K562 (cell line): ENCODE measurements around the gene KAZALD1. TPM values are rescaled to one million over a fixed set of nuclear protein-coding genes. Genes with fewer than 3 reads are reported as not detected.

Experiments
- CEBPZ ChIP-seq: fragments of 150-350 bp; IDR thresholded peaks from 2 replicates; pipeline ENCODE4 v1.6.1; 2014; ENCODE audit warnings: low read depth, mild to moderate bottlenecking, low read length, borderline replicate concordance
- CTBP1 ChIP-seq: fragments of 450-650 bp; IDR thresholded peaks from 2 replicates; pipeline ENCODE4 v1.6.1; 2016; ENCODE audit warnings: borderline replicate concordance
- ELF4 ChIP-seq: fragments of 450-650 bp; formaldehyde crosslinking; IDR thresholded peaks from 2 replicates; pipeline ENCODE4 v1.4.0; 2022; ENCODE audit warnings: missing genetic modification characterization
- FOS ChIP-seq: IDR thresholded peaks from 3 replicates; pipeline ENCODE4 v1.6.1; 2011; ENCODE audit not compliant: insufficient read length; ENCODE audit errors: extremely low read depth
- FOXA3 ChIP-seq, 2 experiments: fragments of 450-650 bp in 1 of 2; sonication (generic) in 1 of 2; formaldehyde crosslinking; IDR thresholded peaks in 1 of 2; conservative IDR thresholded peaks in 1 of 2; 2 replicates each; pipeline versions ENCODE4 v1.4.0 to v1.8.0; 2020 to 2022; ENCODE audit warnings: mild to moderate bottlenecking in 2 of 2, missing genetic modification reagents in 1 of 2
- FOXK2 ChIP-seq, 2 experiments: fragments of 450-650 bp; IDR thresholded peaks in 1 of 2; conservative IDR thresholded peaks in 1 of 2; 2 replicates each; pipeline ENCODE4 v1.6.1; 2016; ENCODE audit warnings: low read depth in 2 of 2, mild to moderate bottlenecking in 1 of 2
- MBD2 ChIP-seq: sonication (generic); IDR thresholded peaks from 2 replicates; pipeline ENCODE4 v1.6.1; 2016; ENCODE audit warnings: low read depth, borderline replicate concordance
- PBX2 ChIP-seq, 2 experiments: IDR thresholded peaks in 1 of 2; conservative IDR thresholded peaks in 1 of 2; 2 replicates each; pipeline ENCODE4 v1.6.1; 2016; ENCODE audit warnings: low read depth in 2 of 2, mild to moderate bottlenecking in 1 of 2, missing compliant biosample characterization in 1 of 2, missing genetic modification characterization in 1 of 2, moderate library complexity in 1 of 2
- STAT5B ChIP-seq: fragments of 250-450 bp; sonication (Bioruptor Pico); IDR thresholded peaks from 2 replicates; pipeline ENCODE4 v1.8.0; 2021; ENCODE audit warnings: mild to moderate bottlenecking, inconsistent platforms
- ZC3H4 ChIP-seq: sonication (generic); formaldehyde crosslinking; IDR thresholded peaks from 2 replicates; pipeline ENCODE4 v1.9.0; 2021; ENCODE audit warnings: missing genetic modification reagents, borderline replicate concordance
- ZNF23 ChIP-seq: fragments of 250-450 bp; sonication (Bioruptor Pico); IDR thresholded peaks from 2 replicates; pipeline ENCODE4 v1.4.0; 2020; ENCODE audit warnings: mild to moderate bottlenecking
- ZNF398 ChIP-seq: fragments of 250-450 bp; sonication (Bioruptor Pico); IDR thresholded peaks from 2 replicates; pipeline ENCODE4 v1.8.0; 2021; ENCODE audit warnings: moderate library complexity, mild to moderate bottlenecking, inconsistent platforms
- ZNF431 ChIP-seq: sonication (generic); formaldehyde crosslinking; IDR thresholded peaks from 2 replicates; pipeline ENCODE4 v1.8.0; 2022; ENCODE audit warnings: mild to moderate bottlenecking, missing genetic modification reagents
- polyA plus RNA-seq, 8 experiments: library from polyadenylated mRNA; depleted of rRNA in 4 of 8; stranded (reverse) in 5 of 8; unstranded in 3 of 8; fragments of >200 nt; fragmentation: Nextera tagmentation in 2 of 8; fragmentation: Illumina TruSeq in 1 of 8; extraction: Ambion mirVana in 2 of 8; extraction: Trizol in 1 of 8; gene quantifications; 2 replicates each; pipeline versions ENCODE4 v1.2.1 to v1.2.3, GENCODE V29; 2011 to 2014; ENCODE audit warnings: inconsistent platforms in 1 of 8, missing spikeins in 1 of 8
- total RNA-seq, 7 experiments: library from RNA; depleted of rRNA in 6 of 7; stranded (reverse); fragments of >200 nt in 6 of 7; fragmentation: Illumina TruSeq in 2 of 7; extraction: Trizol in 2 of 7; gene quantifications; 2 replicates each; pipeline versions ENCODE4 v1.2.1 to v1.2.3, GENCODE V29; 2011 to 2021; ENCODE audit warnings: low replicate concordance in 1 of 7
- TF ChIP-seq, protein P1 (sequence below): fragments of 450-650 bp; IDR thresholded peaks from 2 replicates; pipeline ENCODE4 v1.6.1; 2017; ENCODE audit warnings: antibody characterized with exemption, mild to moderate bottlenecking

KAZALD1 gene
- total and polyA plus RNA-seq, 9 of the 15 experiments (the other 6 are each of a cell fraction or from before 2014, with no cell fraction given): 0.15 to 10.0 (median 4.9) TPM

- TF ChIP-seq PBX2 (CRISPR knock-in tag; IDR thresholded peaks at IDR 0.05; ENCODE audit: low read depth) (no peak), PBX2 (tag; conservative IDR thresholded peaks at IDR 0.05; ENCODE audit: low read depth) (no peak), ZNF431 (no peak), MBD2 (no peak), FOS (no peak), ELF4 (CRISPR knock-in tag) (no peak), CEBPZ (no peak), ZNF23 (CRISPR knock-in tag) (no peak), FOXK2 (conservative IDR thresholded peaks at IDR 0.05 in 1 of 2, IDR thresholded peaks at IDR 0.05 in 1 of 2; ENCODE audit: low read depth in 2 of 2) (no peak), ZC3H4 (CRISPR knock-in tag) (no peak), CTBP1 (peak; percentile 95), STAT5B (CRISPR knock-in tag) (no peak), FOXA3 (CRISPR knock-in tag; conservative IDR thresholded peaks at IDR 0.05 in 1 of 2, IDR thresholded peaks at IDR 0.05 in 1 of 2) (no peak), ZNF398 (no peak)
- TF ChIP-seq, protein P1, sequence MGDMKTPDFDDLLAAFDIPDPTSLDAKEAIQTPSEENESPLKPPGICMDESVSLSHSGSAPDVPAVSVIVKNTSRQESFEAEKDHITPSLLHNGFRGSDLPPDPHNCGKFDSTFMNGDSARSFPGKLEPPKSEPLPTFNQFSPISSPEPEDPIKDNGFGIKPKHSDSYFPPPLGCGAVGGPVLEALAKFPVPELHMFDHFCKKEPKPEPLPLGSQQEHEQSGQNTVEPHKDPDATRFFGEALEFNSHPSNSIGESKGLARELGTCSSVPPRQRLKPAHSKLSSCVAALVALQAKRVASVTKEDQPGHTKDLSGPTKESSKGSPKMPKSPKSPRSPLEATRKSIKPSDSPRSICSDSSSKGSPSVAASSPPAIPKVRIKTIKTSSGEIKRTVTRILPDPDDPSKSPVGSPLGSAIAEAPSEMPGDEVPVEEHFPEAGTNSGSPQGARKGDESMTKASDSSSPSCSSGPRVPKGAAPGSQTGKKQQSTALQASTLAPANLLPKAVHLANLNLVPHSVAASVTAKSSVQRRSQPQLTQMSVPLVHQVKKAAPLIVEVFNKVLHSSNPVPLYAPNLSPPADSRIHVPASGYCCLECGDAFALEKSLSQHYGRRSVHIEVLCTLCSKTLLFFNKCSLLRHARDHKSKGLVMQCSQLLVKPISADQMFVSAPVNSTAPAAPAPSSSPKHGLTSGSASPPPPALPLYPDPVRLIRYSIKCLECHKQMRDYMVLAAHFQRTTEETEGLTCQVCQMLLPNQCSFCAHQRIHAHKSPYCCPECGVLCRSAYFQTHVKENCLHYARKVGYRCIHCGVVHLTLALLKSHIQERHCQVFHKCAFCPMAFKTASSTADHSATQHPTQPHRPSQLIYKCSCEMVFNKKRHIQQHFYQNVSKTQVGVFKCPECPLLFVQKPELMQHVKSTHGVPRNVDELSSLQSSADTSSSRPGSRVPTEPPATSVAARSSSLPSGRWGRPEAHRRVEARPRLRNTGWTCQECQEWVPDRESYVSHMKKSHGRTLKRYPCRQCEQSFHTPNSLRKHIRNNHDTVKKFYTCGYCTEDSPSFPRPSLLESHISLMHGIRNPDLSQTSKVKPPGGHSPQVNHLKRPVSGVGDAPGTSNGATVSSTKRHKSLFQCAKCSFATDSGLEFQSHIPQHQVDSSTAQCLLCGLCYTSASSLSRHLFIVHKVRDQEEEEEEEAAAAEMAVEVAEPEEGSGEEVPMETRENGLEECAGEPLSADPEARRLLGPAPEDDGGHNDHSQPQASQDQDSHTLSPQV: peak; percentile 94
Measured at GRCh38 chr10:101062232-101063049, 652 bp downstream of the KAZALD1 start (continued).
